HG03558 (cell line): ENCODE data around the gene COMT.

ENCODE experiments used
- ATAC-seq: cut with Tn5 transposase; IDR thresholded peaks from one replicate; pipeline ENCODE4 v1.9.1; 2021; ENCODE audit warnings: moderate number of reproducible peaks; ENCODE audit not compliant: unreplicated experiment; ENCODE audit errors: extremely low read depth

COMT gene

DNA sequence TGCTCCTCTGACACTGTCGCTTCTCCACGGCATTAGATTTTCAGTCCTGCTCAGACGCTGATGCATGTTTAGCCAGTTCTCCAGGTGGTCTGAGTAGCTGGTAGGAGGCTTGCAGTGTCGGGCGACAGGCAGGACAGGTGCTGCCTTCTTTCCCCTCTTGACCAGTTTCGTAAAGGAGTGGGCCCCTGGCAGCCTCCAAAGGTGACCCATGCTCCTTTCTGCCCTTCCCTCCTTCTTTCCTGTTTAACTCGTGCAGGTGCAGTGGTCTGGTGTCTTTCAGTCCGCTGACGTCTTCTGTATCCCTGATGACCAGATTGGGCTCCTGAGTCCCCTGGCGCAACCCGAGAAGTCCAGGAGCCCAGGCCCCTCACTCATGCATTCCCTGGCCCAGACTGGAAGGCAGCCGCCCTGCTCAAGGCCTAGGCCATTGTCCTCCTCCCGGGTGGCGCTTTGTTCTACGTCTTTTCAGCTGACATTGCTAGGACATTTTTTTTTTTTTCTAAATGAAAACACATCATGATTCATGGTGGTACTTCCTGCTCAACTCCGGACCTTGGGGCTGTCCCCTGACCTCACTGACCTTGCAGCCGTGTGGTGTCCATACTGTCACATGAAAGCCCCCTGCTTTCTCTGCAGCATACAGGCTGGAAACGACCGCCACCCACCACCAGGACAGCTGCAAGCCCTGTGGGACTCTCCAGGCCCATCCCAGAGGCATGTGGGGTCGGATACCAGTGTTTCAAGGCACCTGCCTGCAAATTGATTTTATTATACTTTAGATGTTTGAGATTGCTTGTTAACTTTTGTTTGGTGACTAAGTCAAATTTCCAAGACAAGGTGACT lies 25.6 kb downstream of the COMT start:
- no peak for ATAC-seq

DNA sequence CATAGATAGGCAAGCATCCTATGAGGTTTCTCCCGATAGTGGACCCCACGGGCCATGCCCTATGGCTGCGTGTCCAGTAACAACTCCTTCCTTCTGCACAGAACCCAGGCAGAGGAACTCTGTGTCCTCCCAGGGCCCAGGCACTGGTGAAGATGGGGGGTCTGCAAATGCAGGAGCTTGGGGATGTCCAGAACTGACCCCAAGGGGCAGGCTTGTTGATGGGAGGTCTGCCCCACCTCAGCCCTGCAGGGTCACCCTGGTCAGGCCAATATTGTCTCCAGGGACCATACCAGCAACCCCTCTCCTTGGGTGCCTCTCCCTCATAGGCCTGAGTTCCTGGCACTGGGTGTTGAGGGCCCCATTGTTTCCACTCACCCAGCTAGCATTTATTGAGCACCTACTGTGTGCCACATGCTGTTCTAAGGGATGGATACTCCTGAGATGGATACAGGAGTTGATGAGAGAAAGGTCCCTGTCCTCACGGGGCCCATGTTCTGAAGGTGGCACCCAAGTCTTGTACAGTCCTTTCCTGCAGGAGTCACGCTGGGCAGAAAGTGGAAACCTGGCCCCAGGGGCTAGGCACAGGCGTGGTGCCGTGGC lies 26.4 kb downstream of the COMT start:
- no peak for ATAC-seq

DNA sequence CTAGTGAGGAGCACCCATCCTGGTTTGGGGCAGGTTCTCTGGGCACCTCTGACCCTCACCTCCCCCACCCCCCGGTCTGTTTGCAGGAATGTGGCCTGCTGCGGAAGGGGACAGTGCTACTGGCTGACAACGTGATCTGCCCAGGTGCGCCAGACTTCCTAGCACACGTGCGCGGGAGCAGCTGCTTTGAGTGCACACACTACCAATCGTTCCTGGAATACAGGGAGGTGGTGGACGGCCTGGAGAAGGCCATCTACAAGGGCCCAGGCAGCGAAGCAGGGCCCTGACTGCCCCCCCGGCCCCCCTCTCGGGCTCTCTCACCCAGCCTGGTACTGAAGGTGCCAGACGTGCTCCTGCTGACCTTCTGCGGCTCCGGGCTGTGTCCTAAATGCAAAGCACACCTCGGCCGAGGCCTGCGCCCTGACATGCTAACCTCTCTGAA lies 26.9 kb downstream of the COMT start:
- ATAC-seq, result no peak

DNA sequence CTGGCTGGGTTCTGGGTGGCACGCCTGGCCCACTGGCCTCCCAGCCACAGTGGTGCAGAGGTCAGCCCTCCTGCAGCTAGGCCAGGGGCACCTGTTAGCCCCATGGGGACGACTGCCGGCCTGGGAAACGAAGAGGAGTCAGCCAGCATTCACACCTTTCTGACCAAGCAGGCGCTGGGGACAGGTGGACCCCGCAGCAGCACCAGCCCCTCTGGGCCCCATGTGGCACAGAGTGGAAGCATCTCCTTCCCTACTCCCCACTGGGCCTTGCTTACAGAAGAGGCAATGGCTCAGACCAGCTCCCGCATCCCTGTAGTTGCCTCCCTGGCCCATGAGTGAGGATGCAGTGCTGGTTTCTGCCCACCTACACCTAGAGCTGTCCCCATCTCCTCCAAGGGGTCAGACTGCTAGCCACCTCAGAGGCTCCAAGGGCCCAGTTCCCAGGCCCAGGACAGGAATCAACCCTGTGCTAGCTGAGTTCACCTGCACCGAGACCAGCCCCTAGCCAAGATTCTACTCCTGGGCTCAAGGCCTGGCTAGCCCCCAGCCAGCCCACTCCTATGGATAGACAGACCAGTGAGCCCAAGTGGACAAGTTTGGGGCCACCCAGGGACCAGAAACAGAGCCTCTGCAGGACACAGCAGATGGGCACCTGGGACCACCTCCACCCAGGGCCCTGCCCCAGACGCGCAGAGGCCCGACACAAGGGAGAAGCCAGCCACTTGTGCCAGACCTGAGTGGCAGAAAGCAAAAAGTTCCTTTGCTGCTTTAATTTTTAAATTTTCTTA lies 27.8 kb downstream of the COMT start:
- no peak for ATAC-seq

DNA sequence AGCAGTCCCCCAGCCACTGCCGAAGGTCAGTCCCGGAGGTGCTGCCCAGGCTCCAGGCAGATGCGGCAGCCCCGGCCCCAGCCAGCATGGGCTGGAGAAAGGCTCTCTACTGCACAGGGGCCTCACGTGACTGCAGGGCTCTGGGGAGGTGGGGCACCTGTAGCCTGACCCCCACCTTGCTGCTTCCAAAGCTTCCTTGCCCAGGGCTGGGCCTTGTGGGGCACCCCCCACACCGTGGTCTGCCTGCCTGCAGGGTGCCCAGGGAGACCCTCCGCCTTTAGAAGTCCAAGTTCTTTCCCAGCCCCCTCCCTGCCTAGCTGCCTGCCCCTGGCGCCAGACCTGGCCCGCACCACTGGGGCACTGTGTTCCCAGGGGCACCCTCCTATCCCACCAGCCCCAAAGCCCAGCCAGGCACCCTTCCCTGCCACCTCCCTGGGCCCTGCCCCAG lies 28.5 kb downstream of the COMT start:
- ATAC-seq, result no peak

DNA sequence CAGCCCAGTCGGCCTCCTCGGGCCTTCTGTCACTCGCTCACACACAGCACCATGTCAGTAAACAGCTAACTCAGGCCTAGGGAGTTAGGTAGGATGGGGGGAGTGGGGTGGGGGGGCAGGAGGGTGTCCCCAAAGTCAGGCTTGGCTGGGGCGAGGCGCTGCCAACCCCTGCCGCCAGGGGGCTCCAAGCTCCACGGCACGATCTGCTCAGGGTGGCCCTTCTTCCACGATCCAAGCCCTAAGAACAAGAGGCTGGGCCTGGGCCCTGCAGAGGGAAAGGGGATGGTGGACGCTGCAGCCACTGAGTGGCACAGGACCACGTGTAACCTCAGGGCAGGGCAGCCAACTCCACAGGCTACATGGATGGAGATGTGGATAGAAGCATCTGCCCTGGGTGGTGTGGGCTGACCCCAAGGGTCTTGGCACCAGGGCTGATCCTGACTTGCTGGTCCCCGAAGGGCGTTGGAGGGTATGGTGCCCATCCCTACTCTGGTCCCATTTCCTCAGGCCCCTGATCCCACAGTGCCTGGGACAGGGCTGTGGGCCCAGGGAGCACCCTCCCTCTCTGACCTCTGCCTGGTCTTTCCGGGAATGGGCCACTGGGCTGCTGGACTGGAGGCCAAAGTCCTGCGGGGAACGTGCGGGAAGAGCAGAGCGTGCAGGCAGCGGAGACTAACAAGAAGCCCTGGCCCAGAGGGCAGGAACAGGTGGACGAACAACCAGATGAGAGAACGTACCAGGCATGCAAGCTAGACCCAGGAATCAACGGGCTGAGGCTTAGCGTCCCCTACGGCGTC lies 29.1 kb downstream of the COMT start:
- ATAC-seq, result no peak

DNA sequence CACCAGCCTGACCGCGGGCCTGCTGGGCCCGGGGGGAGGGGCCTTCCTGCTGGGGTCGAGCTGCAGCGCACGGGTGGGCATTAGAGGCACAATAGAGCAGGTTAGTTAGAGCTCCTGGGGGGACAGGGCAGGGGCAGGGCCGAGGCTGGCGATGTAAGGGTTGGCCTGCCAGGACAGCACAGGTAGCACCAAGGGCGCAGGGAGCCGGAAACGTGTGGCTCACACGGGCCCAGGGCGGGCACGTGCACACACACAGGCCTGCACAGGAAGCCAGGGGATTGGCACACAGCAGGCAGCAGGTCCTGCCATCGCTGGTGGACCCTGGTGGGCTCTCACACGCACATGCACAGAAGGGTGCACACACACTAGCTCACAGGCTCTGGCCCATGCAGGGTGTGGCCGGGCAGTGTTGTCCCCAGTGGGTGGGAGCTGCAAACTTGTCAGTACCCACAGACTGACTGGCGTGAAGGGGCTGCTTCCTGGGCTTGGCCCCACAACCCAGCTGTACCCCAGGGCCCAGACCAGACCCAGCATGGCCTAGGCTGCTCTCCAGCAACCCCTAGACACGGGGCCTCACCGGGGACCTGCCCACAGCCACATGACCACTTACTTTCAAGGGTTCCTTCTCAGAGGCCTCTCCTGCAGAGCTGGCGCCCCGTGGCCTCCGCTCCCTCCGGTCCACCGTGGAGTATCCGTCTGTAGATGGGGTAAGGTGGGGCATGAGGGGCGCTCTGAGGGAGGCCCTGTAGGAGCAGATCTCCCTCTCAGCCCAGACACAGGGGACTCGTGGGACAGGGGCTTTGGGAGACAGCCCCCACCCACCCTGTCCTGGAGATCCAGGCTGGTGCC lies 29.9 kb downstream of the COMT start:
- ATAC-seq, result no peak

DNA sequence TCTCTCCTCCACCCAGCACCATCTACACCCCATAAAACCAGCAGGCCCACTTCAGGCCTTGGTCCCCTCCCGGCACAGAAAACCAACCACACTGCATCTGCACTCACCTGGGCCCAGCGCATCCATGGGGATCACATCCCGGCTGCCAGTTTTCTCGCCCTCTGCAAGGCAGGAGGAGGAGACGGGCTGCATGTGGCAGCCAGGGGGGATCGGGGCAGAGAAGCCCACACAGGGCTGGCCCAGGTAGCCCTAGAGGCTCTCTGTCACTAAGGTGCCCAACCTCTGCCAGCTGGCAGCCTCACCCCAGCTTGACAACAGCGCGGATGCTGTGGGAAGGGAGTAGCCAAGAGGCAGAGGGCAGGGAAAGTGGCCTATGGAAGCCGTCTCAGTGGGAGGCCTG lies 30.7 kb downstream of the COMT start:
- no peak for ATAC-seq

DNA sequence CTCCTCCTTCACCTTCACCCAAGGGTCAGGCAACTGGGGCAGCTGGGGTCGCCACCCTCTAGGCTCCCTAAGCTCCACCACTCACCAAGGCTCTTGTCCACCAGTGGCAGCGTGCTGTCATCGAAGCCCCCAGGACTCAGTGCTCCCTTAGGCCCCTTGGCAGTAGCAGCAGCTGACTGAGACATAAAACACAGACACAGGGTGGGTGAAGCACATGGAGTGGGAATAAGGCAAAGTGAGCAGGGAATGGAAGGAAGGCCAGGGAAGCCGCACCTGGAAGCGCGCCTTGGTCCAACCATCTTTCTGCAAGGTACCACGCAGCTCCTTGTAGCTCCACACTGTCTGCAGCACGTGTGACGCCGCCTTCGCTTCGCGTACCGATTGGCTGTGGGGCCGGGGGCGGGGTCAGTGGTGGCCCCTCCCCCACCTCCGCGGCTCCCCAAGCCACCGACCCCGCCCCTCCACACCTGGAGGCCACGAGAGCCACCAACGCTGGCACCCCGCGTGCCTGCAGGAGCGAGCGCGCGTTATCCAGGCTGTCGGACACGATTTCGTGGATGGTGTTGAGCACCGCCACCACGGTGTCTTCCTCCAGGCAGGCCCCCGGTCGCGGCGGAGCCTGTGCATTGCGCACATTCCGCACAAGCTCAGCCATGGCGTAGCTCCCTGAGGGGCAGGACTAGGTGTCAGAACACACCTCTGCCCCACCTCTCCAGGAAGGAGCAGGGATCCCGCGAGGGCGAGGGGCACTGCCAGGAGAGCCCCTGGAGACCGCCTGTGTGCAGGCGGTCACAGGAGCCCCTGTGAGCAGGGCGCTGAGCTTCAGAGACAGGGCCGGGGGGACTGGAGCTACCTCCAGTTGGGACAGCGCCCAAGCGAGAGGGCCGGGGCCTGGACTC lies 31.3 kb downstream of the COMT start:
- ATAC-seq, result no peak

DNA sequence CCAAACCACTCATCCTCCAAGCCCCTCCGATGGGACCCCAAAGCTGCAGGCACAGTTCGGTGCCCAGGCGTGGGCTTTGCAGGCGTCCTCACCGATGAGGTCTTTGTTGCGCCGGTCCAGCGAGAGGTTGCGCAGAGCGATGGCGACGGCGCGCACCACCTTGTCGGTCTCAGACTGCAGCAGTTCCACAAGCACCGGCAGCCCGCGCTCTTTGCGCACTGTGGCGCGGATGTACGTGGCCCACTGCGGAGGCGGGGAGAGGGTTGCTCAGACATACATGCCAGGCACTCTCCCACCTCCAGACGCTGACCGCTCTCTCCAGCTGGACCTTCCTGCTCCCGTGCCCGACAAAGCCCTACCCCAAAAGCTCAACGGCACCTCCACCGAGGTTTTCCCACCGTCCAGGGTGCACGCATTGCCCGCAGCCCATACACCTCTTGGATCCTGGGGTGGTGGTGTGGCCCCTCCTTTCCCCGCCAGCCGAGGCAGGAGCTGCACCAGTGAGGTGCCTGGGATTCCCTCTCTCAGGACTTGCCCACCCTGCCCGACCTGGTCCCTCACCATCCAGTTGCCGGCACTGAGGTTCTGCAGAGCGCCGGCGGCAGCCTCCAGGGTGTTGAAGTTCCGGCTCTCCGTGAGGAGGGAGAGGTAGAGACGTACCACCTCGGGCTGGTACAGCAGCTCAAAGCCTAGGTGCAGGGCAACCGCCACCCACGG lies 32.1 kb downstream of the COMT start:
- ATAC-seq, result no peak

DNA sequence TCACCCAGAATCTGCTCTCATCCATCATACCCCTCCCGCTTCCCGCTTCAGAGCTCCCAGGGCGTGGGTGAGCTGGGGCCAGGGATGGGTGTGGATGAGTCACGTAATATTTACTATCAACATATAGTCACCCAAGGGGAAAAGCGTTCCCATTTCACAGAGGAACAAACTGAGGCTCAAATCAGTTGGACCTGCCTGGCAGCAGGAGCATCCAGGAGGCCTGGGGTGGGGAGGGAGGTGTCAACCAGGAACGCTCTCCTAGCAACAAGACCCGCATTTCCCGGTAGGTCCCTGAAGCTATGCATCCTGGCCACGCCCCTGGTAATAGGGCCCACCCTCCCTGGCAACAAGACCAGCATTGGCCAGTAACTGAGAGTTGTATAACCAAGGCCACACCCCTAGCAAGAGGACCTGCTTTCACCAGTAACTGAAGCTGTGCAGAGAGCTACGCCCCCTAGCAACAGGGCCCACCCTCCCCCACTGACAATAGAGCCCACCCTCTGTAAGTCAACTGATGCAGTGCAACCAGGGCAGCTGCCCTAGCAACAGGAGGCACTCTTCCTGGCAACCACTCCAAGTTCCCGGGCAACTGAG lies 32.8 kb downstream of the COMT start:
- ATAC-seq, result no peak

DNA sequence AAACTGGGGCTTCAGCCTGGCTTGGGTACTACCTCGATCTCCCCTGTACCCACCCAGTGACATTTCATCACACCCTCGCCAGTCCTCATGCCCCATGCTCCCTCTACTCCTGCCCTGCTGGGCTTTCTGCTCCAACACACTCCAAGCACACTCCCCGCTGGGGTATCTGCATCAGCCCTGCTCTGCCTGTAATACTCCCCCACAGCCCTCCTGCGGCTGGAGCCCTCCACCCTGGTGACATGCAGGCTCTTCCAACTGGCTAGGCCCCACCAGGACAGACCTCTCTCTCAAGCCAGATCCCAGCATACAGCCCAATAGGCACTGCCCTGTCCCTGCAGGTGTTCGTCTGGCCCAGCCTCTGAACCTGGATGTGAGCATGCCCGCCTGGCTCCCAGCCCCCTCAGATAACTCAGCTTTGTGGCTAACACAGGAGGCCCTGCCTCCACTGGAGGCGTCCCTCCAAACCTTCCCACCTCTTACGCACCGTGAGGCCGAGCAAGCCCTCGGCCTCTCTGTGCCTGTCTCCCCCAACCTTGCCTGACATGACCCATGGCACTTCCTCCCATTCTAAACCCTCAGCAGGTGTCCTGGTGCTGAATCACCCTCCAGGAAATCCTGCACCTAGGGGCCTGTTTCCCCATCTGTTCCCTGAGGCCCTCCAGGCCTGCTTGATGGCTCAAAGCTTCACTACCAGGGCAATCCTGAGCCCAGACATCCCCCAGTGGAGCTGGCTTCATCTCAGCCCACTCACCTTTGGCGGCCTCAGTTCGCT lies 33.5 kb downstream of the COMT start:
- no peak for ATAC-seq

DNA sequence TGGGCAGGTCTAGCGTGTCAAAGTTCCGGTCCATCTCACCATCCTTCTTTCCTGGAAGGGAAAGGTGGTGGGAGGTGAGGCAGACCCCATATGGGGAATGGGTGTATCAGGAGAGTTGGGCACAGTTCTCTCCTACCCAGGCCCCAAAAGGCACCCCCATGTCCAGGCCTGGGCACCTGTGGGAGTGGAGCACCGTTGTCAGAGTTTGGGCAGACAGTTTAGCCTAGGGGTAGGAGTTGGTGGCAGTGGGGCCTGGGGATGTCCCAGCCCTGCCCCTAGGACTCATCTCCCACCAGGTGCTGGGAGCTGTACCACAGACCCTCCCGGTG lies 34.1 kb downstream of the COMT start:
- no peak for ATAC-seq

DNA sequence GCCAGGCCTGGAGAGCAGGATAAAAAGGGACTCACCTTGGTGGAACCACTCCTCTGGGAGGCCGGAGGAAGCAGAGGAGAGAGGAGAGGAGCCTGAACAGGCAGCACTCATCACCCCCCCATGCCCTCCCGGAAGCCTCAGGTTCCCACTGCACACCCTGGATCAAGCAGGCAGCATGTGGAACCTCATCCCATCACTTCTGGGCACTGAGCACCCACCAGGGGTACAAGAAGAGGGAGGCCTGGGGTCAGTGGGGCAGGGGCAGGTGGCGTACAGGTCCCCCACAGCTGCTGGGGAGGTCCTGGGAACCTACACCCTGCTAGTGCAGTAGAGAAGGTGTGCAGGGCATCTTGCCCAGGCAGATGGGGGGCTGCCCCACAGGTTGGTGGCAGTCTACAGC lies 35.1 kb downstream of the COMT start:
- no peak for ATAC-seq

DNA sequence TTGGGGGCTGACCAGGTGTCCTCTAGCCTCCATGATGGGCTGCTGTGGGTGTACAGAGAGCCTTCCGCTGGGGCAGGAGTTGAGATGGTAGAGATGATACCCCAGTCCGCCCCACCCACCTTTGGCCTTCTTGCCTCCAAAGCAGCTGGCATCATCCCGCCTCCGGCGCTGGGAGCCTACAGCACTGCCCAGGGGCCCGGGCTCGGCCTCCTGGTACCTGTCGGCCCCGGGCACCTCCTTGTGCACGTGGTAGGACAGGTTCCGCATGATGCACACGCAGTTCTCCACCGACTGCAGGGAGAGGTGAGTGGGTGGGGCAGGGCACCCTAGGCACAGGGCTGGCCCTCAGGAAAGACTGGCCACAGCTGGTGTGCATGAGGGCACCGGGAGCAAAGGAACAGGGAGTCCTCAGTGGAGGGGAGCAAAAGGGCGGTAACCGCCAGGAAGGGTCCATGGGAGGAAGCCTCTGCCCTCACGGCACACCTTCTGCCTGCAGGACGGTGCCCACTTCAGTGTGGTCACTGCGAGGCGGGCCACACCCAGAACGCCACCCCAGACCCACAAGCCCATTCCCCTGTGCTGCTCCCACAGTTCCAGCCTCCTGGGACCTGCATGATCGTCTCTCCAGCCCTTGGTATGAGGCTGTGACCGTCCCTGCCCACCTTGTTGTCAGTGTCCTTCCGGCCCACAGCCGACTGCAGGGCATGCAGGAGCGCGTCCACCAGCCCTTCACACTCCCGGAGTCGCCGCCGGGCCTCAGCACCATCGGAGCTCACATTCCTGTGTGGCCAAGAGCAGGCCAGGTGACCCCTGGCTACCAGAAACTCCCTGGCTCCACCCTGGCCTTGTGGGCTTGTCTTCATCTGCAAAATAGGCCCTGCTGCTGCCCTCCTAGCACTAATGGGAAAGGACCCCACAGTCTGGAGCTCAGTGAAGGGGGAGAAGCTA lies 36.0 kb downstream of the COMT start:
- ATAC-seq, result no peak

DNA sequence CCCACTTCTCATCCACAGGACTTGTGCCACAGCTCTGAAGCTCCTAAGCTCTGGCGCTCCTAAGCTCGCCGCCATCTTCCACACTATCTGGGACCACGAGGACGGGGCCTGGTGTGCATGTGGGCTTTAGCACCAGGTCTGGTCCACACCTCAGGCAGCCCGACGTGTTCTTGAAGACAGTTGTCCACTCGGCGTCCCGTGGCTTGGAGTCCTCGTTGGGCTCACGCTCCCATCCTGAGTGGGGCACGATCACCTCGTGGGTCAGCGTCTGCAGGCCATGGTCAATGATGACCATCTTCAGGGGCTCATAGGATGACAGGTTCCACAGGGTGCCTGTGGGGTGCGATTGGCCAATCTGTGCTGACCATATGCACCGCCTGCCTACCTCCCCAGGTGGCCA lies 37.2 kb downstream of the COMT start:
- ATAC-seq, result no peak
